Spleen (tissue), 7 donors: ENCODE measurements around the gene C3orf52.

Source experiments
- POLR2AphosphoS5 ChIP-seq, 3 donors: sonication (generic); formaldehyde crosslinking; IDR thresholded peaks; one replicate each; pipeline ENCODE4 v1.5.1; 2017; ENCODE audit warnings: antibody characterized with exemption in 3 of 3
- TF ChIP-seq, protein P1 (sequence below), 11 experiments: fragments of 200-600 bp in 7 of 11; fragments of 450-650 bp in 4 of 11; sonication (generic) in 4 of 11; IDR thresholded peaks in 8 of 11; conservative IDR thresholded peaks in 3 of 11; 1 replicate in 7 of 11; 2 replicates in 4 of 11; pipeline versions ENCODE4 v1.4.0 to v1.8.0; 2016 to 2021; ENCODE audit warnings: antibody characterized with exemption in 11 of 11, inconsistent platforms in 4 of 11, mild to moderate bottlenecking in 1 of 11
- donor health status: DM: no; HTN: no; CAD: no; lungs with moderate emphysema.
- donor health status: DM: no; HTN: no; CAD: no.
- donor health status: DM: no; HTN: no; CAD: no.

DNA sequence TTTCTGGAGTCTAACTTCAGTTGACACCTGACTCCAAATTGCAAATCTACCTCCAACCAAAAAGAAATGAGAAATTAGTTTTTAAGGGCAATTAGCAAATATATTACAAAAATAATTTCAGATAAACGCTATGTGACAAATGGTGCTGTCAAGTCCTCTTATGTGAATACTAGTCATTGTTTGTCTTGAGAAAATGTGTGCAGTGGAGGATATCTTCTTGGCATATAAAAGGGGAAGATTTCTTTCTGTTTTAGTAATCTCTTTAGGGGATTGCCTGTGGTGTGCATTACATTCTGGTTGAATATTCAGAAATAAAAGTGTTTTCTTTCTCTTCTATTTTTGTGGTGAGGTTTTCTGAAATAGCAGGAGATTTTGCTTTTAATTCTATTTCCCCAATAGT is 49.9 kb downstream of the C3orf52 start:
- TF ChIP-seq POLR2AphosphoS5 (IDR thresholded peaks at IDR 0.05) = no peak
- TF ChIP-seq, protein P1, sequence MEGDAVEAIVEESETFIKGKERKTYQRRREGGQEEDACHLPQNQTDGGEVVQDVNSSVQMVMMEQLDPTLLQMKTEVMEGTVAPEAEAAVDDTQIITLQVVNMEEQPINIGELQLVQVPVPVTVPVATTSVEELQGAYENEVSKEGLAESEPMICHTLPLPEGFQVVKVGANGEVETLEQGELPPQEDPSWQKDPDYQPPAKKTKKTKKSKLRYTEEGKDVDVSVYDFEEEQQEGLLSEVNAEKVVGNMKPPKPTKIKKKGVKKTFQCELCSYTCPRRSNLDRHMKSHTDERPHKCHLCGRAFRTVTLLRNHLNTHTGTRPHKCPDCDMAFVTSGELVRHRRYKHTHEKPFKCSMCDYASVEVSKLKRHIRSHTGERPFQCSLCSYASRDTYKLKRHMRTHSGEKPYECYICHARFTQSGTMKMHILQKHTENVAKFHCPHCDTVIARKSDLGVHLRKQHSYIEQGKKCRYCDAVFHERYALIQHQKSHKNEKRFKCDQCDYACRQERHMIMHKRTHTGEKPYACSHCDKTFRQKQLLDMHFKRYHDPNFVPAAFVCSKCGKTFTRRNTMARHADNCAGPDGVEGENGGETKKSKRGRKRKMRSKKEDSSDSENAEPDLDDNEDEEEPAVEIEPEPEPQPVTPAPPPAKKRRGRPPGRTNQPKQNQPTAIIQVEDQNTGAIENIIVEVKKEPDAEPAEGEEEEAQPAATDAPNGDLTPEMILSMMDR (IDR thresholded peaks at IDR 0.05 in 8 of 11, conservative IDR thresholded peaks at IDR 0.05 in 3 of 11) = no peak
